SHP77 (cell line): ENCODE measurements around the gene HSPB8.
"Not testable (repeated sequence)": the region's sequence is repeated elsewhere in the genome, so short reads cannot be mapped to it uniquely, and the experiment has no call there.

Experiments used
- DNase-seq, 2 experiments: peaks; one replicate each; lab custom pipeline; 2025; lab: John Stamatoyannopoulos, UW

HSPB8 gene

DNA sequence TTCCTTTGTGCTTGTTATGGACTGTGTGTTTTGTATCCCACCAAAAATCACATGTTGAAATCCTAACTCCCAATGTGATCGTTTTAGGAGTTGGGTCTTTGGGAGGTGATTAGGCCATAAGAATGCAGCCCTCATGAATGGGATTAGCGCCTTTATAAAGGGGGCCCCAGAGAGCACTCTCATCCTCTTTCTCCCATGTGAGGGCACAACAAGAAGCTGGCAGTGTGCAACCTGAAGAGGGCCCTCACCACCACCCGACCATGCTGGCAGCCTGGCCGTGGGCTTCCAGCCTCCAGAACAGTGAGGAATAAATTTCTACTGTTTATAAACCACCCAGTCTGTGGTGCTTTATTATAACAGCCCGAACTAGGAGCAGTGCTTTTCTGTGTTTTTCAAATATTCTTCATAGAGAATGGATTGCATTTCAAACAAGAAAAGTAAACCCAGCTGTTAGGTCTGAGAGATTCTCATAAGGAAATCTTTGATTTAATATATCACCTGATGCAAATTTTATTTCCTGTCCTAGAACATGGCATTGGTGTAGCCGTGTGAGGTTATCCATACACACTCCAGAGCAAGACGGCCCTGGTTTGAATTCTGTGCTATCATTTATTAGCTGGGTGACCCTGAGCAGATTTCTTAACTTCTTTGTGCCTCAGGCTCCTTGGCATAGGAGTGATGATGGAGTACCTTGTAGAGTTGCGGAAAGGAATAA lies 27.8 kb downstream of the HSPB8 start:
- no peak for DNase-seq

- no peak for DNase-seq
Observed at GRCh38 chr12:119207063-119207560, 28.4 kb downstream of the HSPB8 start.

DNA sequence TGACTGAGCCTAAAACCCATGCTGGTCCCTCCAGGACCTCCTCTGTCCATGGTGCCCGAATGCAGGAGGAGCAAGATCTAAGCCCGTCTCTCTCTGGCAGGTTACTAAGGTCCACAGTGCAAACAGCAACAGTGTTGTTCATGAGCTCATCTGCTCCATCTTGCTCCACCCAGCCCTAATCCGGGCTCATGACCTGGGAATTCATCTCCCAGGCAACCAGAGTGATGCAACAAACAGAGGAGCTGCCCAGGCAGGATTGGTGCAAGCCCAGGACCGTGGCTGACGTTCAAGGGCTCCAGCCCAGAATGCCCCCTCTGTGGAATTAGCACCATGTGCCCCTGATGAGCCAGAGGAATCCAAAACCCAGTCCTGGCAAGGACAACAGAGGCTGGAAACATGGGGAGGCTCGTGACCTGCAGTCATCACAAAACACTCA lies 29.9 kb downstream of the HSPB8 start:
- DNase-seq = peak; percentile 54 to 63

- no peak for DNase-seq
Observed at GRCh38 chr12:119211884-119212283, 33.2 kb downstream of the HSPB8 start.

DNA sequence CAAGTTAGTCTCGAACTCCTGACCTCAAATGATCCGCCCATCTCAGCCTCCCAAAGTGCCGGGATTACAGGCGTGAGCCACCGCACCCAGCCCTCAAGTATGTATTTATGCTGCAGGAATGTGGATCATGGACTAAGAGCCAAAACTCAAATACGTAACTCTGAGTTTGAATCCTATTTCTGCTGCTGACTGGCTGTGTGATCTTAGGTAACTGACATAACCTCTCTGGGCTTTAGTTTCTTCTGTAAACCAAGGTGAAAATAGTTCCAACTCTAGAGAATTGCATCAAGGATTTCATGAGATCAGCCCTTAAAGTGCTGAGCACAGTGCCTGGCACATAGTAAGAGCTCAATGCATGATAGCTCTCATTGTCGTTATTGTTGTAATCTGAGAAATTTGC lies 37.4 kb downstream of the HSPB8 start:
- DNase-seq = no peak

- not testable (repeated sequence) for DNase-seq
Observed at GRCh38 chr12:119218875-119219274, 40.1 kb downstream of the HSPB8 start.

GRCh38 chr12:119222222-119222951 lies 43.7 kb downstream of the HSPB8 start:
- no peak for DNase-seq

DNA sequence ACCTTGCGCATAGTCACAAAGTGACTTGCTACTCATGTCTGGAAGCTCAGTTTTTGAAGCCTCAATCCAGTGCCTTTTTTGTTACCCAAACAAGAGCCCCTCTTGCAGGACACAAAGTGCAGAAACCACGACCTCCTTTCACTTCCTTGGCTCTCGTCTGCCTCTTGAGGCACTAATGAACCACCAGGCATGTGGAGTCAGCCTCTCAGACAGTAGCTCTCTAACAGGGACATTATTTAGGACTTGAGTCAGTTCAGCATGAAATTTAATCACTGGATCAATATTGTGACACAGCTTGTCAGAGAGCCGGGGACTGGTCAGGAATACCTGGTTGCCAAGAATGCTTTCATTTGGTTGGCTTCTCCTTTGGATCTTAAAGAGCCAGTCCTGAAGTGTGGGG lies 46.7 kb downstream of the HSPB8 start:
- no peak for DNase-seq

DNA sequence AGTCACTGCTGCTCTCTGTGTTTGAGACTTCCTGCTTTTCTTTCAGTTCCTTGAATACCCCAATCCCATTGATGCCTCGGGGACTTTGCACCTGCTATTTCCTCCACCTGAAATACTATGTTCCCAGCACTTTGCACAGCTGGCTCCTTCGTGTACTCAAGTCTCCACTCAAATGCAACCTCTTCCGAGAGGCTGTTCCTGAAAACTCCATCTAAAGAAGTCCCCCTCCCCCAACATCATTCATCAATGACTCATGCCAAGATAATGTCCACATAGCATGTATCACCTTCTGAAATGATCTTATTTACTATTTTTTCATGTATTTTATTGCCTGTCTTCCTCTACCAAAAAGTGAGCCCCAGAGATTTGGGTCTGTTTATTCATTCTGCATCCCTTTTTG lies 48.6 kb downstream of the HSPB8 start:
- DNase-seq = no peak

DNA sequence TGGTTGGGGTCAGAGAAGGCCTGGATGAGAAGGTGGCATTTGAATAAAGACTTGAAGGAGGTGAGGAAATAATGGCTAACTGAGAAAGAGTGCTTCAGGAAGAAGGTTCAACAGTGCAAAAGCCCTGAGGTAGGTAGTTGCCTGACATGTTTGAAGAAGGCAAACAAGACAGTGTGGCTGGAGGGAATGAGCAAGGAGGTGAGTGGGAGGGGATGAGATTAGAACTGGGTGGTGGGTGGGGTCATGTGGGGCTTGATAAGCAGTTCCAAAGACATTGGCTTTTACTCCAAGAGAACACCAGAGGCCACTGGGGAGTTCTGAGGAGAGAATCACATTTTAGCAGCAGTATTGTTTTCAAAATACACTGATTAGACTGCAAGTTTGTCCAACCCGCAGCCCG lies 50.5 kb downstream of the HSPB8 start:
- no peak for DNase-seq

GRCh38 chr12:119229837-119230236 lies 51.1 kb downstream of the HSPB8 start:
- DNase-seq = no peak

- DNase-seq = no peak
Observed at GRCh38 chr12:119230807-119231206, 52.1 kb downstream of the HSPB8 start.

- DNase-seq = no peak
Observed at GRCh38 chr12:119231774-119232173, 53.0 kb downstream of the HSPB8 start.

DNA sequence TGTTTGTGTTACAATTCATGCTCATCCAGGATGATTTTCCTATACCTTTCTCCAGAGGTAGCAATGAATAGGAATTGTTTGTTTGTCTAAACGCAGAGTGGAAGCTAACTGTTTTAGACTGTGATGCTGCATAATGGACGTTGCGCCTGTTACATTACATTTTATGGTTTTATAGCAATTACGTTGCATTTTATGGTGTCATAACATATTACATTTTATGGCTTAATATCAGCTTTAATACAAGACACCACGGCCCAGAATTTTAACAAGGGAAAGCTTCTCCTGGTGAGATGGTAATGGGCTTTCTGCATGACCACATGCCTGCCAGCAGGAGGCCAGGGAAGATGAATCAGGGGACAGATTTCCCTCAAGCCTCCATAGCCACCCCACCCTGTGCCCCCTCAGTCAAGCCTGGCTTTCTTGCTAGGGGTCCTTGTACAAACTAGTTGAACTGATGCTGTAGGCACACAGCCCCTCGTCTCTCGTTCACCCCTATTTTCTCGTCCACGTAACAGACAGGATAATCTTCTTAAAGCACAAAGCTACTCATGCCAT lies 56.5 kb downstream of the HSPB8 start:
- DNase-seq = no peak

GRCh38 chr12:119236372-119236771 lies 57.6 kb downstream of the HSPB8 start:
- no peak for DNase-seq

GRCh38 chr12:119239040-119239439 lies 60.3 kb downstream of the HSPB8 start:
- DNase-seq = no peak

GRCh38 chr12:119241049-119241448 lies 62.3 kb downstream of the HSPB8 start:
- no peak for DNase-seq

DNA sequence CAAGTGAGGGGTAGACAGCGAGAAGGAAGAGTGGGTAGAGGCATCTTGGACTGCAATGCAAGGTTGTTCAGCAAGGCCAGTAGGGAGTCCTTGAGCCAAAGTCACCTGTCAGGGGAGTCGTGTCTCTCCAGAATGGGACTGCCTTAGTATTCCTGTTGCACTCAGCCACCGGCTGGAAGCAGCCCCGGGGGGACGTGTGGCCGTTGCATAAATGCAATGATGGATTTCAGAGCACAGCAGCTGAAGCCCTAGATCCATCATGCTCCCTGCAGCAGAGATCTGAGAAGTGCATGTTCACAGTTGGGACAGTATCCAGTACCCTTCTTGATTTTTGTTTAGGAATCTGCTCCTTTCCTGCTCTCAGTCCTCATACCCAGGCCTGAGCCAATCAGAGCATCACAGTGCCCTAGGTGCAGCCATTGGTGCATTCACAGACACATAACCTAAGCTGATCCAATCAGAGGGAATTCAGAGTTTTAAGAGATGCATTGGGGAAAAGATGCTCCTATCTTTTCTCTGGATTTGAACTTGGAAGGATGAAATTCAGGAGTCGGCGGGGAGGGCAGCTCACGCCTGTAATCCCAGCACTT lies 62.9 kb downstream of the HSPB8 start:
- no peak for DNase-seq
